MCF 10A (cell line): ENCODE results near the gene POP7. TPM values are rescaled to one million over a fixed set of nuclear protein-coding genes. Genes with fewer than 3 reads are reported as not detected.

Source experiments
- BruUV-seq: library from RNA; stranded (reverse); fragments of 400-500 nt; replicated peaks from 2 replicates; lab custom pipeline; 2021; lab: Mats Ljungman, UMichigan
- CTCF ChIA-PET: fragments of 300-600 bp; sonication (Branson Sonifier 250); formaldehyde crosslinking; extraction: SDS; loops from one replicate; lab custom pipeline; 2021; ENCODE audit warnings: antibody characterized with exemption, inconsistent platforms; lab: Yijun Ruan, JAX
- POLR2A ChIA-PET: fragments of 300-600, 350-650 bp; sonication (Branson Sonifier 250); formaldehyde crosslinking; extraction: SDS; loops from one replicate; lab custom pipeline; 2020; ENCODE audit warnings: antibody characterized with exemption, inconsistent platforms; lab: Yijun Ruan, JAX
- DNase-seq: peaks from one replicate; pipeline ENCODE4 v3.0.0-alpha.2; 2018; ENCODE audit not compliant: unreplicated experiment
- H3K27ac Mint-ChIP-seq: one replicate; pipeline ENCODE4 v1.8.0; 2022; ENCODE audit warnings: mild to moderate bottlenecking, low read depth, mixed read lengths; ENCODE audit not compliant: unreplicated experiment
- H3K27me3 Mint-ChIP-seq: one replicate; pipeline ENCODE4 v1.8.0; 2022; ENCODE audit warnings: mixed read lengths; ENCODE audit not compliant: insufficient read depth, unreplicated experiment
- H3K36me3 Mint-ChIP-seq: one replicate; pipeline ENCODE4 v1.8.0; 2022; ENCODE audit warnings: mild to moderate bottlenecking, moderate library complexity, mixed read lengths; ENCODE audit not compliant: insufficient read depth, unreplicated experiment
- H3K4me1 Mint-ChIP-seq: one replicate; pipeline ENCODE4 v1.8.0; 2022; ENCODE audit warnings: mixed read lengths; ENCODE audit not compliant: insufficient read depth, unreplicated experiment
- H3K4me3 Mint-ChIP-seq: one replicate; pipeline ENCODE4 v1.8.0; 2022; ENCODE audit warnings: mild to moderate bottlenecking, moderate library complexity, mixed read lengths; ENCODE audit not compliant: unreplicated experiment
- H3K9me3 Mint-ChIP-seq: one replicate; pipeline ENCODE4 v1.8.0; 2022; ENCODE audit warnings: mixed read lengths; ENCODE audit not compliant: unreplicated experiment
- CTCF ChIP-seq: fragments of 200-600 bp; IDR thresholded peaks from one replicate; pipeline ENCODE4 v1.8.0; 2022; ENCODE audit warnings: antibody characterized with exemption, mild to moderate bottlenecking; ENCODE audit not compliant: unreplicated experiment
- intact Hi-C: fragments of 100-400 bp; cut with micrococcal nuclease; formaldehyde crosslinking; loops from 2 replicates; pipeline ENCODE4 v1.14.1; 2022
- total RNA-seq: library from RNA; stranded (reverse); gene quantifications from 2 replicates; pipeline ENCODE4 v1.2.3, GENCODE V29; 2022

POP7 gene
- total RNA-seq, 1 experiment from 2014 or later, result 59.2 TPM

- no peak overlapping the region for H3K4me3 Mint-ChIP-seq
- H3K4me1 Mint-ChIP-seq, result peaks cover 15% of the 10 kb centered on the region
- ChIA-PET POLR2A (no interaction called here), CTCF (interaction anchor here (0.7 to 6.0 kb wide), 2 partner anchors 126 to 193 kb away, joined by 3 to 87 read pairs; no protein-coding TSS in a partner anchor)
- no TSS peak for BruUV-seq
- no peaks in the 10 kb centered on the region for H3K9me3 Mint-ChIP-seq
- intact Hi-C loops, result no loop called here
- H3K27me3 Mint-ChIP-seq, result no peaks in the 10 kb centered on the region
- H3K36me3 Mint-ChIP-seq, result peaks cover 56% of the 10 kb centered on the region
- H3K27ac Mint-ChIP-seq, result no peak overlapping the region
- no peak for DNase-seq
- TF ChIP-seq CTCF, result no peak
Observed at GRCh38 chr7:100687751-100688300, 18.1 kb upstream of the POP7 start.

GRCh38 chr7:100688326-100688860, 17.5 kb upstream of the POP7 start:
- H3K27me3 Mint-ChIP-seq, result no peaks in the 10 kb centered on the region
- no TSS peak for BruUV-seq
- no peaks in the 10 kb centered on the region for H3K9me3 Mint-ChIP-seq
- H3K27ac Mint-ChIP-seq, result no peak overlapping the region
- no peak for DNase-seq
- intact Hi-C loops, result no loop called here
- H3K4me3 Mint-ChIP-seq, result no peak overlapping the region
- ChIA-PET POLR2A (no interaction called here), CTCF (interaction anchor here (0.7 to 6.0 kb wide), 3 partner anchors 103 to 193 kb away, joined by 3 to 87 read pairs (median 3); no protein-coding TSS in a partner anchor)
- peaks cover 56% of the 10 kb centered on the region for H3K36me3 Mint-ChIP-seq
- no peak for TF ChIP-seq CTCF
- peaks cover 19% of the 10 kb centered on the region for H3K4me1 Mint-ChIP-seq

- no peak overlapping the region for H3K4me3 Mint-ChIP-seq
- BruUV-seq, result no TSS peak
- no peaks in the 10 kb centered on the region for H3K9me3 Mint-ChIP-seq
- ChIA-PET CTCF (interaction anchor here (0.5 to 7.2 kb wide), 10 partner anchors 11 to 243 kb away, joined by 3 to 103 read pairs (median 12); partner anchors contain the start of genes MOSPD3, POP7 and SLC12A9), POLR2A (interaction anchor here (0.7 to 7.6 kb wide), 5 partner anchors 15 to 126 kb away, joined by 3 to 57 read pairs (median 4); partner anchors contain the start of genes MOSPD3 and POP7)
- TF ChIP-seq CTCF, result no peak
- no peak overlapping the region for H3K27ac Mint-ChIP-seq
- peaks cover 52% of the 10 kb centered on the region for H3K36me3 Mint-ChIP-seq
- no peak for DNase-seq
- intact Hi-C loops, result loop anchor here (5.0 kb wide), 2 partner anchors 87 to 222 kb away; partner anchors contain the start of gene PCOLCE
- peaks cover 19% of the 10 kb centered on the region for H3K4me1 Mint-ChIP-seq
- H3K27me3 Mint-ChIP-seq, result no peaks in the 10 kb centered on the region
Observed at GRCh38 chr7:100689230-100690135, 16.4 kb upstream of the POP7 start.
